Liver (tissue), 9 donors: ENCODE data around the gene TMEM236. TPM values are rescaled to one million over a fixed set of nuclear protein-coding genes. Genes with fewer than 3 reads are reported as not detected.

ENCODE experiments used
- DNase-seq: peaks from one replicate; pipeline ENCODE4 v3.0.0-alpha.2; 2017; ENCODE audit warnings: low spot score
- H3K27ac ChIP-seq, 2 donors: one replicate each; pipeline ENCODE4 v1.7.0; 2013; ENCODE audit warnings: inconsistent platforms in 2 of 2, low read length in 2 of 2, control low read depth in 1 of 2, low read depth in 1 of 2, mild to moderate bottlenecking in 1 of 2
- H3K27me3 ChIP-seq, 4 donors: one replicate each; pipeline versions ENCODE4 v1.6.1 to v1.7.0; 2013; ENCODE audit warnings: low read length in 3 of 4, inconsistent platforms in 1 of 4, mild to moderate bottlenecking in 1 of 4, moderate library complexity in 1 of 4; ENCODE audit not compliant: control insufficient read depth in 4 of 4, insufficient read depth in 4 of 4
- H3K36me3 ChIP-seq, 4 donors: one replicate each; pipeline versions ENCODE4 v1.6.1 to v1.7.0; 2013; ENCODE audit warnings: low read length in 3 of 4, mild to moderate bottlenecking in 3 of 4, low read depth in 1 of 4, moderate library complexity in 1 of 4; ENCODE audit not compliant: control insufficient read depth in 4 of 4, insufficient read depth in 3 of 4
- H3K4me1 ChIP-seq, 4 donors: one replicate each; pipeline versions ENCODE4 v1.6.1 to v1.7.0; 2013; ENCODE audit warnings: low read length in 3 of 4, mild to moderate bottlenecking in 3 of 4, moderate library complexity in 1 of 4; ENCODE audit not compliant: control insufficient read depth in 4 of 4, insufficient read depth in 4 of 4
- H3K4me3 ChIP-seq, 3 donors: one replicate each; pipeline versions ENCODE4 v1.6.1 to v1.7.0; 2013; ENCODE audit warnings: low read length in 3 of 3, control low read depth in 1 of 3, low read depth in 1 of 3, mild to moderate bottlenecking in 1 of 3
- H3K9ac ChIP-seq, 2 donors: one replicate each; pipeline ENCODE4 v1.7.0; 2013; ENCODE audit warnings: low read length in 2 of 2, mild to moderate bottlenecking in 2 of 2, moderate library complexity in 2 of 2, control low read depth in 1 of 2, low read depth in 1 of 2
- H3K9me3 ChIP-seq, 4 donors: one replicate each; pipeline versions ENCODE4 v1.6.1 to v1.7.0; 2013; ENCODE audit warnings: low read length in 3 of 4; ENCODE audit not compliant: control insufficient read depth in 4 of 4
- ATF3 ChIP-seq: IDR thresholded peaks from 2 replicates; pipeline ENCODE4 v1.6.1; 2016; ENCODE audit warnings: antibody characterized with exemption
- CTCF ChIP-seq: fragments of 150-350 bp; IDR thresholded peaks from 2 replicates; pipeline ENCODE4 v1.5.1; 2017; ENCODE audit warnings: improper control_type of control experiment, low read depth, low read length; ENCODE audit not compliant: missing input control
- EGR1 ChIP-seq, 2 donors: IDR thresholded peaks; 2 replicates each; pipeline ENCODE4 v1.6.1; 2016 to 2018; ENCODE audit warnings: antibody characterized with exemption in 2 of 2, low read depth in 2 of 2
- FOXA1 ChIP-seq: IDR thresholded peaks from 2 replicates; pipeline ENCODE4 v1.6.1; 2016; ENCODE audit warnings: antibody characterized with exemption
- FOXA2 ChIP-seq: IDR thresholded peaks from 2 replicates; pipeline ENCODE4 v1.6.1; 2016; ENCODE audit warnings: antibody characterized with exemption
- GABPA ChIP-seq, 2 donors: IDR thresholded peaks in 1 of 2; conservative IDR thresholded peaks in 1 of 2; 2 replicates each; pipeline ENCODE4 v1.6.1; 2016; ENCODE audit warnings: antibody characterized with exemption in 2 of 2, mild to moderate bottlenecking in 1 of 2, moderate library complexity in 1 of 2
- HNF4A ChIP-seq, 2 donors: conservative IDR thresholded peaks; 2 replicates each; pipeline ENCODE4 v1.6.1; 2016; ENCODE audit warnings: antibody characterized with exemption in 2 of 2, mild to moderate bottlenecking in 2 of 2
- HNF4G ChIP-seq: IDR thresholded peaks from 2 replicates; pipeline ENCODE4 v1.6.1; 2016; ENCODE audit warnings: antibody characterized with exemption
- JUND ChIP-seq, 2 donors: IDR thresholded peaks; 2 replicates each; pipeline ENCODE4 v1.6.1; 2016; ENCODE audit warnings: antibody characterized with exemption in 2 of 2
- NR2F2 ChIP-seq: IDR thresholded peaks from 2 replicates; pipeline ENCODE4 v1.6.1; 2016; ENCODE audit warnings: antibody characterized with exemption
- RAD21 ChIP-seq, 2 donors: IDR thresholded peaks; 2 replicates each; pipeline ENCODE4 v1.6.1; 2016; ENCODE audit warnings: antibody characterized with exemption in 2 of 2, mild to moderate bottlenecking in 2 of 2
- RXRA ChIP-seq, 2 donors: IDR thresholded peaks; 2 replicates each; pipeline ENCODE4 v1.6.1; 2017 to 2018; ENCODE audit warnings: antibody characterized with exemption in 2 of 2, mild to moderate bottlenecking in 1 of 2
- SP1 ChIP-seq: IDR thresholded peaks from 2 replicates; pipeline ENCODE4 v1.6.1; 2018; ENCODE audit warnings: antibody characterized with exemption, mild to moderate bottlenecking
- TAF1 ChIP-seq: conservative IDR thresholded peaks from 2 replicates; pipeline ENCODE4 v1.6.1; 2016; ENCODE audit warnings: antibody characterized with exemption, mild to moderate bottlenecking
- YY1 ChIP-seq: IDR thresholded peaks from 2 replicates; pipeline ENCODE4 v1.6.1; 2016; ENCODE audit warnings: antibody characterized with exemption, mild to moderate bottlenecking
- ZBTB33 ChIP-seq: IDR thresholded peaks from 2 replicates; pipeline ENCODE4 v1.6.1; 2016; ENCODE audit warnings: antibody characterized with exemption
- WGBS: extraction: QIAGEN DNeasy Blood & Tissue Kit; methylation state at CpG from one replicate; pipeline ENCODE4 v1.1.7; 2013; 5-methylcytosine and 5-hydroxymethylcytosine counted together
- polyA plus RNA-seq, 2 donors: library from polyadenylated mRNA; stranded (reverse) in 1 of 2; unstranded in 1 of 2; fragments of 200-250 nt in 1 of 2; fragments of >200 nt in 1 of 2; fragmentation: Nextera tagmentation in 1 of 2; extraction: Ambion mirVana in 1 of 2; gene quantifications; one replicate each; pipeline versions ENCODE4 v1.2.1 to v1.2.3, GENCODE V29; 2013 to 2015
- total RNA-seq, 2 donors: library from RNA; depleted of rRNA; stranded (reverse); fragments of >200 nt; gene quantifications; one replicate each; pipeline ENCODE4 v1.2.3, GENCODE V29; 2014
- TF ChIP-seq, protein P1 (sequence below): IDR thresholded peaks from 2 replicates; pipeline ENCODE4 v1.6.1; 2016; ENCODE audit warnings: antibody characterized with exemption, mild to moderate bottlenecking
- TF ChIP-seq, protein P2 (sequence below): IDR thresholded peaks from 2 replicates; pipeline ENCODE4 v1.6.1; 2016; ENCODE audit warnings: antibody characterized with exemption
- donor health status: healthy.
- donor health status: healthy.
- donor health status: healthy.
- donor health status: healthy.
- donor health status: healthy.

Gene TMEM236
- total and polyA plus RNA-seq, 4 donors: 0.07 to 0.28 (median 0.12) TPM

DNA sequence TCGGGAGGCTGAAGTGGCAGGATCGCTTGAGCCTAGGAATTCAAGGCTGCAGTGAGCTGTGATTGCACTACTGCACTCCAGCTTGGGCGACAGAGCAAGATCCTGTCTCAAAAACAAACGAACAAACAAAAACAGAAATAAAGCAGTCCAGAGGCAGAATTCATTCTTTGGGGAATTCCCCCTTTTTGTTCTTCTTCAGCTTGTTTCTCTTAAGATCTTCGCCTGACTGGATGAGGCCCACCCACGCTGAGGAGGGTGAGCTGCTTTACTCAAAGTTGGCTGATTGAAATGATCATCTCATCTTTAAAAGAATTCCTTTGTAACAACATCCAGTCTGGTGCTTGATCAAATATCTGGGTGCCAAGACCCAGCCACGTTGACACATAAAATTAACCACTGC is 67.8 kb downstream of the TMEM236 start:
- DNase-seq: no peak
- Histone ChIP-seq H3K9me3 (no peaks in the 10 kb centered on the region), H3K36me3 (no peaks in the 10 kb centered on the region), H3K4me3 (no peak overlapping the region), H3K27me3 (no peaks in the 10 kb centered on the region), H3K4me1 (no peaks in the 10 kb centered on the region), H3K27ac (no peak overlapping the region), H3K9ac (no peak overlapping the region)
- TF ChIP-seq ATF3 (no peak), RXRA (IDR thresholded peaks at IDR 0.05) (no peak), GABPA (IDR thresholded peaks at IDR 0.05 in 1 of 2, conservative IDR thresholded peaks at IDR 0.05 in 1 of 2) (no peak), EGR1 (IDR thresholded peaks at IDR 0.05; ENCODE audit: low read depth in 2 of 2) (no peak), CTCF (no peak), ZBTB33 (no peak), FOXA1 (no peak), HNF4G (no peak), HNF4A (conservative IDR thresholded peaks at IDR 0.05) (no peak), FOXA2 (no peak), TAF1 (no peak), NR2F2 (no peak), SP1 (no peak), YY1 (no peak), JUND (IDR thresholded peaks at IDR 0.05) (no peak), RAD21 (IDR thresholded peaks at IDR 0.05) (no peak)
- TF ChIP-seq, protein P1, sequence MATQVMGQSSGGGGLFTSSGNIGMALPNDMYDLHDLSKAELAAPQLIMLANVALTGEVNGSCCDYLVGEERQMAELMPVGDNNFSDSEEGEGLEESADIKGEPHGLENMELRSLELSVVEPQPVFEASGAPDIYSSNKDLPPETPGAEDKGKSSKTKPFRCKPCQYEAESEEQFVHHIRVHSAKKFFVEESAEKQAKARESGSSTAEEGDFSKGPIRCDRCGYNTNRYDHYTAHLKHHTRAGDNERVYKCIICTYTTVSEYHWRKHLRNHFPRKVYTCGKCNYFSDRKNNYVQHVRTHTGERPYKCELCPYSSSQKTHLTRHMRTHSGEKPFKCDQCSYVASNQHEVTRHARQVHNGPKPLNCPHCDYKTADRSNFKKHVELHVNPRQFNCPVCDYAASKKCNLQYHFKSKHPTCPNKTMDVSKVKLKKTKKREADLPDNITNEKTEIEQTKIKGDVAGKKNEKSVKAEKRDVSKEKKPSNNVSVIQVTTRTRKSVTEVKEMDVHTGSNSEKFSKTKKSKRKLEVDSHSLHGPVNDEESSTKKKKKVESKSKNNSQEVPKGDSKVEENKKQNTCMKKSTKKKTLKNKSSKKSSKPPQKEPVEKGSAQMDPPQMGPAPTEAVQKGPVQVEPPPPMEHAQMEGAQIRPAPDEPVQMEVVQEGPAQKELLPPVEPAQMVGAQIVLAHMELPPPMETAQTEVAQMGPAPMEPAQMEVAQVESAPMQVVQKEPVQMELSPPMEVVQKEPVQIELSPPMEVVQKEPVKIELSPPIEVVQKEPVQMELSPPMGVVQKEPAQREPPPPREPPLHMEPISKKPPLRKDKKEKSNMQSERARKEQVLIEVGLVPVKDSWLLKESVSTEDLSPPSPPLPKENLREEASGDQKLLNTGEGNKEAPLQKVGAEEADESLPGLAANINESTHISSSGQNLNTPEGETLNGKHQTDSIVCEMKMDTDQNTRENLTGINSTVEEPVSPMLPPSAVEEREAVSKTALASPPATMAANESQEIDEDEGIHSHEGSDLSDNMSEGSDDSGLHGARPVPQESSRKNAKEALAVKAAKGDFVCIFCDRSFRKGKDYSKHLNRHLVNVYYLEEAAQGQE: no peak
- TF ChIP-seq, protein P2, sequence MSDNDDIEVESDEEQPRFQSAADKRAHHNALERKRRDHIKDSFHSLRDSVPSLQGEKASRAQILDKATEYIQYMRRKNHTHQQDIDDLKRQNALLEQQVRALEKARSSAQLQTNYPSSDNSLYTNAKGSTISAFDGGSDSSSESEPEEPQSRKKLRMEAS: no peak
- 66% methylated on average over 7 of the region's 7 CpGs for WGBS
